Kidney capillary endothelial cell (primary cell): ENCODE results near the gene NDOR1.
"Not testable (repeated sequence)": the region's sequence is repeated elsewhere in the genome, so short reads cannot be mapped to it uniquely, and the experiment has no call there.

ENCODE experiments used
- DNase-seq: peaks from one replicate; pipeline ENCODE4 v3.0.0-alpha.2; 2018; ENCODE audit warnings: low spot score

Gene NDOR1

GRCh38 chr9:137231372-137232039 lies 26.0 kb downstream of the NDOR1 start:
- DNase-seq: no peak

- no peak for DNase-seq
Measured at GRCh38 chr9:137232101-137232500, 26.6 kb downstream of the NDOR1 start.

- no peak for DNase-seq
Measured at GRCh38 chr9:137232510-137232909, 27.0 kb downstream of the NDOR1 start.

GRCh38 chr9:137233143-137233980 lies 27.9 kb downstream of the NDOR1 start:
- no peak for DNase-seq

GRCh38 chr9:137234055-137234697 lies 28.7 kb downstream of the NDOR1 start:
- DNase-seq: no peak

GRCh38 chr9:137234758-137235423 lies 29.4 kb downstream of the NDOR1 start:
- no peak for DNase-seq

GRCh38 chr9:137235424-137236237 lies 30.1 kb downstream of the NDOR1 start:
- DNase-seq: no peak

GRCh38 chr9:137236238-137236935 lies 30.9 kb downstream of the NDOR1 start:
- peak; percentile 70 for DNase-seq

GRCh38 chr9:137236936-137237421 lies 31.5 kb downstream of the NDOR1 start:
- no peak for DNase-seq

- DNase-seq: no peak
Measured at GRCh38 chr9:137237759-137238726, 32.5 kb downstream of the NDOR1 start.

GRCh38 chr9:137239541-137240200 lies 34.2 kb downstream of the NDOR1 start:
- not testable (repeated sequence) for DNase-seq

GRCh38 chr9:137240318-137240840 lies 34.9 kb downstream of the NDOR1 start:
- no peak for DNase-seq

- peak; percentile 100 for DNase-seq
Measured at GRCh38 chr9:137240841-137241489, 35.5 kb downstream of the NDOR1 start, which contains the start of gene TUBB4B. Gene TUBB4B, plus strand, starts transcription at chr9:137241287. Its CDS starts 74 bp downstream, at chr9:137241361.

- no peak for DNase-seq
Measured at GRCh38 chr9:137241490-137242268, 36.2 kb downstream of the NDOR1 start.

GRCh38 chr9:137242269-137243203 lies 37.0 kb downstream of the NDOR1 start:
- no peak for DNase-seq

GRCh38 chr9:137243266-137243625 lies 37.7 kb downstream of the NDOR1 start:
- not testable (repeated sequence) for DNase-seq
